PC-9 (cell line): Measurements from ENCODE around the gene PRDM15. TPM values are rescaled to one million over a fixed set of nuclear protein-coding genes. Genes with fewer than 3 reads are reported as not detected.

Experiments
- BruUV-seq: library from RNA; stranded (reverse); fragments of 400-500 nt; replicated peaks from 2 replicates; lab custom pipeline; 2021; lab: Mats Ljungman, UMichigan
- CTCF ChIA-PET: fragments of 300-600 bp; sonication (Branson Sonifier 250); formaldehyde crosslinking; loops from one replicate; lab custom pipeline; 2022; ENCODE audit warnings: antibody characterized with exemption; lab: Charles Lee
- POLR2A ChIA-PET: fragments of 300-600 bp; sonication (Branson Sonifier 250); formaldehyde crosslinking; loops from one replicate; lab custom pipeline; 2022; ENCODE audit warnings: antibody characterized with exemption; ENCODE audit not compliant: unreplicated experiment; lab: Charles Lee
- DNase-seq, 2 experiments: peaks; one replicate each; pipeline versions ENCODE4 v3.0.0 to v3.0.0-alpha.2; 2015 to 2022; ENCODE audit warnings: mixed read lengths in 1 of 2
- H2AFZ ChIP-seq: fragments of 200-600 bp; sonication (generic); 2 replicates; pipeline ENCODE4 v1.8.1; 2017; ENCODE audit warnings: antibody characterized with exemption
- H3F3A ChIP-seq: fragments of 200-600 bp; sonication (generic); 2 replicates; pipeline ENCODE4 v1.8.1; 2017; ENCODE audit warnings: antibody characterized with exemption, mild to moderate bottlenecking, low read depth; ENCODE audit not compliant: insufficient read depth
- H3K27ac ChIP-seq: fragments of 200-600 bp; sonication (generic); 2 replicates; pipeline ENCODE4 v1.6.1; 2016; ENCODE audit warnings: mixed run types
- H3K27me3 ChIP-seq: fragments of 200-600 bp; sonication (generic); 2 replicates; pipeline ENCODE4 v1.6.1; 2016; ENCODE audit warnings: low read depth, mixed run types; ENCODE audit not compliant: insufficient read depth
- H3K36me3 ChIP-seq: fragments of 200-600 bp; sonication (generic); 2 replicates; pipeline ENCODE4 v1.6.1; 2016; ENCODE audit warnings: low read depth, mixed run types
- H3K4me1 ChIP-seq: fragments of 200-600 bp; sonication (generic); replicated peaks from 2 replicates; pipeline ENCODE4 v1.6.1; 2016; ENCODE audit warnings: mixed run types; ENCODE audit not compliant: insufficient read depth
- H3K4me2 ChIP-seq: fragments of 200-600 bp; sonication (generic); 2 replicates; pipeline ENCODE4 v1.6.1; 2017; ENCODE audit warnings: mixed run types
- H3K4me3 ChIP-seq: fragments of 200-600 bp; sonication (generic); 2 replicates; pipeline ENCODE4 v1.6.1; 2016; ENCODE audit warnings: mixed run types
- H3K79me2 ChIP-seq: fragments of 200-600 bp; sonication (generic); 2 replicates; pipeline ENCODE4 v1.6.1; 2017; ENCODE audit warnings: low read depth, mixed run types
- H3K9me2 ChIP-seq: fragments of 200-600 bp; sonication (generic); 2 replicates; pipeline ENCODE4 v1.8.1; 2017; ENCODE audit warnings: mild to moderate bottlenecking; ENCODE audit not compliant: insufficient read depth
- H3K9me3 ChIP-seq: fragments of 200-600 bp; sonication (generic); 2 replicates; pipeline ENCODE4 v1.8.1; 2016; ENCODE audit warnings: low read depth; ENCODE audit not compliant: insufficient read depth
- H4K20me1 ChIP-seq: fragments of 200-600 bp; sonication (generic); 2 replicates; pipeline ENCODE4 v1.8.1; 2017; ENCODE audit not compliant: insufficient read depth
- EZH2 ChIP-seq: fragments of 200-600 bp; sonication (generic); IDR thresholded peaks from 2 replicates; pipeline ENCODE4 v1.8.0; 2017; ENCODE audit warnings: antibody characterized with exemption, low read depth
- intact Hi-C: fragments of 100-400 bp; cut with micrococcal nuclease; formaldehyde crosslinking; loops from one replicate; pipeline ENCODE4 v1.10.0; 2022; ENCODE audit not compliant: unreplicated experiment
- total RNA-seq: library from RNA; stranded (reverse); gene quantifications from 2 replicates; pipeline ENCODE4 v1.2.3, GENCODE V29; 2021
- TF ChIP-seq, protein P1 (sequence below): fragments of 200-600 bp; sonication (generic); conservative IDR thresholded peaks from 2 replicates; pipeline ENCODE4 v1.6.1; 2017; ENCODE audit warnings: mixed run types, antibody characterized with exemption, mild to moderate bottlenecking, moderate library complexity

PRDM15 gene
- total RNA-seq, 1 experiment from 2014 or later, result 8.8 TPM

DNA sequence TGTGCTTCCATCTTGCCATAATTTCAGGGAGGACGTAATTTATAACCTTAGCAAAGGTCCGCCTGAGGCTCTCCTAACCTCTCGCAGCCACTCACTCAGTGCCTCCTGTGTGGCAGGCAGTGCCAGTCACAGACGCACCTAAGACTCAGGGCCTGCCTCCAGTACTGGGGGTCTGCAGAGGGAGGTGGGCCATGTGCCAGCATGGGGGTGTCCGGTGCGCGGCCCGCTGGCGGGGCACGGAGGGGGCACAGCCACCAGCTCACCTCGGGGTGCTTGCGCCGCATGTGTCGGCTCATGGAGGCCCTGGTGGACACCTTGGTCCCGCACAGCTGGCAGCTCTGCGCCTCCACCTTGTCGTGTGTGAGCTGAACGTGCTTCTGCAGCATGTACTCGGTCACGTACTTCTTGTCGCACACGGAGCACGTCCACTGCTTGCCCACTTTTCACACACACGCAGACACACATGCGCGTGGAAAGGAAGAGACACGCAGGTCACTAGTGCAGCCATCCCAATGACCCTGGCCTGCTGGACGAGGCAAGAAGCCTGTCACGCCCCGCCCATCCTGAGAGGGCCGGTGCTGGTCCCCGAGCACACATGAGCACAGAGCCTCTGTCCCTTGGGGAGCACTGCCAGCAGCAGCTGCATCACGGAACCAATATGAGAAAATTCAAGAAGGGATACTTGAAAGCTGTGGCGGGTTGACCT is 69.1 kb downstream of the PRDM15 start:
- Histone ChIP-seq H3K4me2 (no peak overlapping the region), H2AFZ (no peak overlapping the region), H3K27me3 (no peaks in the 10 kb centered on the region), H3K79me2 (no peaks in the 10 kb centered on the region), H3K36me3 (no peaks in the 10 kb centered on the region), H3K9me2 (no peaks in the 10 kb centered on the region), H3K4me1 (no peaks in the 10 kb centered on the region), H3F3A (no peaks in the 10 kb centered on the region), H3K9me3 (no peaks in the 10 kb centered on the region), H4K20me1 (no peaks in the 10 kb centered on the region), H3K4me3 (no peak overlapping the region), H3K27ac (no peak overlapping the region)
- intact Hi-C loops, result no loop called here
- POLR2A ChIA-PET, result no interaction called here
- CTCF ChIA-PET, result no interaction called here
- no TSS peak for BruUV-seq
- DNase-seq, result no peak
- no peak for TF ChIP-seq EZH2
- TF ChIP-seq, protein P1, sequence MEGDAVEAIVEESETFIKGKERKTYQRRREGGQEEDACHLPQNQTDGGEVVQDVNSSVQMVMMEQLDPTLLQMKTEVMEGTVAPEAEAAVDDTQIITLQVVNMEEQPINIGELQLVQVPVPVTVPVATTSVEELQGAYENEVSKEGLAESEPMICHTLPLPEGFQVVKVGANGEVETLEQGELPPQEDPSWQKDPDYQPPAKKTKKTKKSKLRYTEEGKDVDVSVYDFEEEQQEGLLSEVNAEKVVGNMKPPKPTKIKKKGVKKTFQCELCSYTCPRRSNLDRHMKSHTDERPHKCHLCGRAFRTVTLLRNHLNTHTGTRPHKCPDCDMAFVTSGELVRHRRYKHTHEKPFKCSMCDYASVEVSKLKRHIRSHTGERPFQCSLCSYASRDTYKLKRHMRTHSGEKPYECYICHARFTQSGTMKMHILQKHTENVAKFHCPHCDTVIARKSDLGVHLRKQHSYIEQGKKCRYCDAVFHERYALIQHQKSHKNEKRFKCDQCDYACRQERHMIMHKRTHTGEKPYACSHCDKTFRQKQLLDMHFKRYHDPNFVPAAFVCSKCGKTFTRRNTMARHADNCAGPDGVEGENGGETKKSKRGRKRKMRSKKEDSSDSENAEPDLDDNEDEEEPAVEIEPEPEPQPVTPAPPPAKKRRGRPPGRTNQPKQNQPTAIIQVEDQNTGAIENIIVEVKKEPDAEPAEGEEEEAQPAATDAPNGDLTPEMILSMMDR, result no peak

DNA sequence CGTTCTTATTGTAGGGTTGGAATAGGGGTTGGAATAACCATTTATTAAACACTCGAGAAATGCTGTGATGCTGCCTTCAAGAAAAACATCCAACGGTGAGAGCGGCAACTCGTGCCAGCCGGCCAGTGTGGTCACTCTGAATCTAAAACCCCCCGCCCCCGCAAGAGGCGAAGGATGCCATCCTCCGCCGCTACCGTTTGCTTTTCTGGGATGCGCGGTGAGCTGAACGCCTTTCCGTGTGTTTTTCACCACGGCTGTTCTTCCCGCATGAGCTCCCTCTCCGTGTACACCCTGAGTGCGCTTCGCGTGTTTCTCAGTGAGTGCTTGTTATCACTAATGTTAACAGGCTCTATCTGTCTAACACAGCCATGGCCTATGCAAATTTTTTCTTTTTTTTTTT is 70.3 kb downstream of the PRDM15 start:
- H3K27me3 ChIP-seq, result no peaks in the 10 kb centered on the region
- no peaks in the 10 kb centered on the region for H3K9me3 ChIP-seq
- no peaks in the 10 kb centered on the region for H3K4me1 ChIP-seq
- intact Hi-C loops, result no loop called here
- no peak for TF ChIP-seq EZH2
- TF ChIP-seq, protein P1, result no peak
- no peaks in the 10 kb centered on the region for H3K36me3 ChIP-seq
- no peak overlapping the region for H2AFZ ChIP-seq
- ChIA-PET POLR2A (no interaction called here), CTCF (no interaction called here)
- H3K27ac ChIP-seq, result no peak overlapping the region
- no peaks in the 10 kb centered on the region for H3K79me2 ChIP-seq
- H3K9me2 ChIP-seq, result no peaks in the 10 kb centered on the region
- DNase-seq, result no peak
- H3F3A ChIP-seq, result no peaks in the 10 kb centered on the region
- no TSS peak for BruUV-seq
- H3K4me2 ChIP-seq, result no peak overlapping the region
- H3K4me3 ChIP-seq, result no peak overlapping the region
- H4K20me1 ChIP-seq, result no peaks in the 10 kb centered on the region

DNA sequence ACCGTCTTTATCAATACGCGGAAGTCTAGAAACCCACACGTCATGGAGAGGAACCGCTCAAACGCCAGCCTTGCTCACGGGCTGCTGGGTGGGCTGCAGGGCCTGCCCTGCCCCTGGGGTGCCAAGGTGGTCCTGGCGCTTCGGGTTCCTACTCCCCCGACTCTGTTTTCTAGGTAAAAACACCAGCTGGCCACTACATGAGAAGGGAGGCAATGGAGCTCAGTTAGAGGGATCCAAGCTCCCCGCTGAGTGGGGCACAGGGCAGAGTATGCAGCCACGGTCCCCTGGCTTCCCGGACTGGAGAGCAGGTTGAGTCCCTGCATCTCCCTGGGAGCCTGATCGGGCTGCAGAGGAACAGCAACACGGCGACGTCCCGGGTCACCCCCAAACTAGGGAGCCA is 71.0 kb downstream of the PRDM15 start:
- Histone ChIP-seq H3F3A (no peaks in the 10 kb centered on the region), H4K20me1 (no peaks in the 10 kb centered on the region), H3K4me1 (no peaks in the 10 kb centered on the region), H3K36me3 (no peaks in the 10 kb centered on the region), H3K4me3 (no peak overlapping the region), H3K27me3 (no peaks in the 10 kb centered on the region), H3K4me2 (no peak overlapping the region), H3K9me3 (no peaks in the 10 kb centered on the region), H3K79me2 (no peaks in the 10 kb centered on the region), H3K27ac (no peak overlapping the region), H3K9me2 (no peaks in the 10 kb centered on the region), H2AFZ (no peak overlapping the region)
- ChIA-PET CTCF (interaction anchor here (0.7 kb wide), 1 partner anchor 195 kb away, joined by 3 read pairs; no protein-coding TSS in a partner anchor), POLR2A (no interaction called here)
- no peak for DNase-seq
- intact Hi-C loops, result no loop called here
- TF ChIP-seq EZH2, result no peak
- TF ChIP-seq, protein P1, result no peak
- BruUV-seq, result no TSS peak
